ENCODE data around the gene TNIK. TPM values are rescaled to one million over a fixed set of nuclear protein-coding genes. Genes with fewer than 3 reads are reported as not detected.

The TNIK gene
- total and polyA plus RNA-seq, 2 of the 4 experiments (the other 2 are of a cell fraction) = 3.4 to 6.3 TPM

GRCh38 chr3:171254315-171254714, 205.9 kb downstream of the TNIK start:
- Histone ChIP-seq H3K18ac (ENCODE audit: low read depth, low read length) (no peak overlapping the region), H3K36me3 (ENCODE audit: control insufficient read depth, insufficient read depth, low read length) (no peaks in the 10 kb centered on the region), H4K20me1 (ENCODE audit: insufficient read depth, low read length) (no peaks in the 10 kb centered on the region), H3K23ac (ENCODE audit: low read depth, low read length) (no peak overlapping the region), H3K9me3 (ENCODE audit: control insufficient read depth, insufficient read depth, low read length) (no peaks in the 10 kb centered on the region), H4K8ac (ENCODE audit: low read depth in 2 of 2, low read length in 2 of 2) (no peak overlapping the region), H3K79me1 (ENCODE audit: low read depth in 1 of 2, low read length in 2 of 2) (no peaks in the 10 kb centered on the region; a peak in 1 of 4 replicates), H3K27me3 (ENCODE audit: control insufficient read depth, insufficient read depth, low read length) (no peaks in the 10 kb centered on the region; the same call in 1 of the 2 replicates), H4K5ac (ENCODE audit: low read depth, low read length) (no peak overlapping the region), H2BK20ac (ENCODE audit: low read depth, low read length) (no peak overlapping the region), H2BK120ac (ENCODE audit: low read depth, low read length) (no peak overlapping the region), H2BK5ac (ENCODE audit: low read depth, low read length, poor library complexity, severe bottlenecking) (no peak overlapping the region), H3K27ac (ENCODE audit: insufficient read depth, low read length) (no peak overlapping the region), H3K9ac (ENCODE audit: low read depth, low read length) (no peak overlapping the region), H3K4me2 (ENCODE audit: low read depth, low read length) (no peak overlapping the region), H2AFZ (replicated peaks; ENCODE audit: low read length, poor library complexity) (no peak overlapping the region), H2AK5ac (ENCODE audit: low read depth, low read length) (no peak overlapping the region), H3K4me1 (ENCODE audit: control insufficient read depth, insufficient read depth, low read length) (peaks cover 4% of the 10 kb centered on the region), H3K9me1 (ENCODE audit: insufficient read depth, low read length) (no peaks in the 10 kb centered on the region), H2AK9ac (replicated peaks; ENCODE audit: low read depth, low read length, poor library complexity) (no peak overlapping the region), H3K4me3 (ENCODE audit: insufficient read depth, low read depth, low read length) (no peak overlapping the region), H3K14ac (replicated peaks; ENCODE audit: low read depth, low read length) (no peak overlapping the region), H4K91ac (ENCODE audit: insufficient read depth, low read depth, low read length) (no peak overlapping the region), H2BK15ac (ENCODE audit: low read depth, low read length) (no peak overlapping the region), H3K4ac (ENCODE audit: low read depth, low read length) (no peak overlapping the region), H3K56ac (ENCODE audit: extremely low read depth, insufficient read depth, low read length) (no peak overlapping the region)
- DNase-seq (no peak), ATAC-seq (ENCODE audit: low read depth) (no peak)
- dilution Hi-C loops (cut with HindIII; ENCODE audit: low sequenced_read_pairs, unreplicated experiment) = no loop called here
- BruUV-seq (replicated peaks) = no TSS peak
- in situ Hi-C loops (cut with MboI; ENCODE audit: low sequenced_read_pairs) = no loop called here
- POLR2A ChIA-PET (ENCODE audit: unreplicated experiment) = no interaction called here
- CTCF ChIA-PET = no interaction called here
- intact Hi-C loops (cut with micrococcal nuclease) = no loop called here
- no peak for TF ChIP-seq MAFK (IDR thresholded peaks at IDR 0.05; ENCODE audit: low read depth, low read length)
- no peak for TF ChIP-seq RAD21 (IDR thresholded peaks at IDR 0.05; ENCODE audit: low read length)
- TF ChIP-seq USF2 (IDR thresholded peaks at IDR 0.05; ENCODE audit: low read depth, low read length) = no peak

Data from IMR-90 (cell line).